Uterus (tissue), 4 donors: ENCODE results near the gene FUT6. TPM values are rescaled to one million over a fixed set of nuclear protein-coding genes. Genes with fewer than 3 reads are reported as not detected.
"Not testable (repeated sequence)": the region's sequence is repeated elsewhere in the genome, so short reads cannot be mapped to it uniquely, and the experiment has no call there.

Experiments used
- DNase-seq, 2 donors: peaks; one replicate each; pipeline ENCODE4 v3.0.0-alpha.2; 2019 to 2020
- H3K27ac ChIP-seq, 2 donors: fragments of 200-600 bp; sonication (generic); 1 replicate in 1 of 2; 2 replicates in 1 of 2; pipeline ENCODE4 v1.5.1; 2016 to 2018
- H3K27me3 ChIP-seq, 2 donors: fragments of 200-600 bp; sonication (generic); one replicate each; pipeline ENCODE4 v1.5.1; 2018 to 2019; ENCODE audit warnings: control low read depth in 1 of 2
- H3K36me3 ChIP-seq, 2 donors: fragments of 200-600 bp; sonication (generic); one replicate each; pipeline ENCODE4 v1.5.1; 2019; ENCODE audit warnings: control low read depth in 1 of 2
- H3K4me1 ChIP-seq, 2 donors: fragments of 200-600 bp; sonication (generic); one replicate each; pipeline ENCODE4 v1.5.1; 2018 to 2019; ENCODE audit warnings: control low read depth in 1 of 2
- H3K4me3 ChIP-seq, 2 donors: fragments of 200-600 bp; sonication (generic); 1 replicate in 1 of 2; 2 replicates in 1 of 2; pipeline ENCODE4 v1.5.1; 2018 to 2019; ENCODE audit warnings: mild to moderate bottlenecking in 1 of 2
- H3K9me3 ChIP-seq, 2 donors: fragments of 200-600 bp; sonication (generic); one replicate each; pipeline ENCODE4 v1.5.1; 2019; ENCODE audit warnings: control low read depth in 1 of 2
- POLR2A ChIP-seq, 2 donors: fragments of 450-650 bp; IDR thresholded peaks; one replicate each; pipeline ENCODE4 v1.6.1; 2016; ENCODE audit warnings: antibody characterized with exemption in 2 of 2, mild to moderate bottlenecking in 1 of 2, moderate library complexity in 1 of 2
- intact Hi-C: fragments of 100-400 bp; cut with DNase I; formaldehyde crosslinking; loops from one replicate; pipeline ENCODE4 v1.15.1; 2023; ENCODE audit warnings: low total_unique reads
- total RNA-seq, 4 donors: library from RNA; depleted of rRNA in 3 of 4; stranded (reverse); fragments of >200 nt in 3 of 4; gene quantifications; one replicate each; pipeline versions ENCODE4 v1.1.0 to v1.2.4, GENCODE V29; 2014 to 2023
- TF ChIP-seq, protein P1 (sequence below), 4 experiments: fragments of 200-600 bp in 2 of 4; fragments of 450-650 bp in 2 of 4; sonication (generic) in 2 of 4; IDR thresholded peaks; one replicate each; pipeline ENCODE4 v1.5.1; 2016 to 2019; ENCODE audit warnings: antibody characterized with exemption in 4 of 4, mild to moderate bottlenecking in 2 of 4, moderate library complexity in 1 of 4
- donor health status: DM: yes; HTN: yes; CAD: no.

Gene FUT6
- total RNA-seq, 4 donors from 2014 or later, result 0.55 TPM; not detected in 3

DNA sequence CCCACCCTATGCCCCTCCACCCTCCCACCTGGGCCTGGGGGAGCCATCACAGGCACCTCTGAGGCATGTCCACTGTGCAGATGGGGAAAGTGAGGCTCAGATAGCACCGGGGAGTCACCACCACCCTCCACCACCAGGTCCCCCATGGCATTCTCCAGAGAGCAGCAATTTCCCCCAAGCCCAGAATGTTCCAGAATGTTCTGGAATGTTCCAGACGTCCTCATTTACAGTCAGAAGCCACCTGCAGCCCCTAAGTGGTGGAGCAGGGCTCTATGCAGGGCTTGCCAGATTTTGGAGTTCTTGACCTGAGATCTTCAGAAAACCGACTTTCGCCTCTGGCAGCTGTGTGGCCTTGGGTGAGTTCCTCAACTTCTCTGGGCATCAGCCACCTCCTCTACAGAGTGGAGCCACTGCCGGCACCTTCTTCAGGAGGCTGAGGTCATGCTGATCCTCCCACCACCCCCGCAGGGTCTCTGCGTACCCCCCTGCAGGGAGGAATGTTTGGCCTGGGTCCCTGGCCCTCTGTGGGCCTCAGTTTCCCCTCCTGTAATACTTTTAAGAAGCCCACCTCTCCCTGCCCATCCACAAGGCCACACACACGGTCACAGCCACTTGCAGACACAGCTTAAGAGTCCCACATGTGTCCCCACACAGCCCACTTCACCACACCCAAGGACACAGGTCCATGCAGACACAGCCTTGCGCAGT is 24.7 kb upstream of the FUT6 start:
- Histone ChIP-seq H3K27me3 (no peaks in the 10 kb centered on the region), H3K9me3 (no peaks in the 10 kb centered on the region), H3K4me3 (no peak overlapping the region), H3K4me1 (no peaks in the 10 kb centered on the region), H3K36me3 (no peaks in the 10 kb centered on the region), H3K27ac (no peak overlapping the region)
- intact Hi-C loops, result no loop called here
- no peak for DNase-seq
- TF ChIP-seq, protein P1, sequence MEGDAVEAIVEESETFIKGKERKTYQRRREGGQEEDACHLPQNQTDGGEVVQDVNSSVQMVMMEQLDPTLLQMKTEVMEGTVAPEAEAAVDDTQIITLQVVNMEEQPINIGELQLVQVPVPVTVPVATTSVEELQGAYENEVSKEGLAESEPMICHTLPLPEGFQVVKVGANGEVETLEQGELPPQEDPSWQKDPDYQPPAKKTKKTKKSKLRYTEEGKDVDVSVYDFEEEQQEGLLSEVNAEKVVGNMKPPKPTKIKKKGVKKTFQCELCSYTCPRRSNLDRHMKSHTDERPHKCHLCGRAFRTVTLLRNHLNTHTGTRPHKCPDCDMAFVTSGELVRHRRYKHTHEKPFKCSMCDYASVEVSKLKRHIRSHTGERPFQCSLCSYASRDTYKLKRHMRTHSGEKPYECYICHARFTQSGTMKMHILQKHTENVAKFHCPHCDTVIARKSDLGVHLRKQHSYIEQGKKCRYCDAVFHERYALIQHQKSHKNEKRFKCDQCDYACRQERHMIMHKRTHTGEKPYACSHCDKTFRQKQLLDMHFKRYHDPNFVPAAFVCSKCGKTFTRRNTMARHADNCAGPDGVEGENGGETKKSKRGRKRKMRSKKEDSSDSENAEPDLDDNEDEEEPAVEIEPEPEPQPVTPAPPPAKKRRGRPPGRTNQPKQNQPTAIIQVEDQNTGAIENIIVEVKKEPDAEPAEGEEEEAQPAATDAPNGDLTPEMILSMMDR (IDR thresholded peaks at IDR 0.05), result no peak
- no peak for TF ChIP-seq POLR2A (IDR thresholded peaks at IDR 0.05)

DNA sequence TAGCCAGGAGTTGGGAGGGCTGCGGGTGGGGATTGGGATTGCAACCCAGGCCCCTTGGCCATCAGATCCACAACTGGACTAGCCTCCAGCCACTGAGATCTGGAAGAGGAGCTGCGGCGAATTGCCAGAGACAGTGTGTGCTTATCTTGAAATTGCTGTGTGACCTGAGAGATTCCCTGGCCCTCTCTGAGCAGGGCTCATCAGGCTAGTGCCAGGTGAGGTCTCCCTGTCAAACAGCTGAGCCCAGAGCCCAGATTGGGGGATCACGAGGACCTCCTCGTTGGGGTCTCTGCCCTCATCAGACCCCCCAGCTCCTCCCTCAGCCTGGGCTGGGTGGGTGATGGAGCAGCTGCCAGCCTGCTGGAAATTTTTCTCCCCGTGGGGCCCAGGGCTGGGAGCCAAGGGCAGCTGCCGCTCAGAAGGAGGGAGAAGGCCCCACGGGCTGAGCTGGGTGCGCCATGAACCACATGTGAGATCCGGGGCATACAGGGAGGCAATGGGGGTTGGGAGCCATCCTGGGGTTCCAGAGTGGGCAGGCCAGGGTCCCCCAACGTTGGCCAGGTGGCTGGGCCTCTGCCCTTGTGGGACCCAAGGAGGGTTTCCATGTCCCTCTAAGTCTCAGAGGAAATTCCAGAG is 23.6 kb upstream of the FUT6 start:
- no peak for DNase-seq
- Histone ChIP-seq H3K4me1 (no peaks in the 10 kb centered on the region), H3K36me3 (no peaks in the 10 kb centered on the region), H3K4me3 (no peak overlapping the region), H3K27ac (no peak overlapping the region), H3K9me3 (no peaks in the 10 kb centered on the region), H3K27me3 (no peaks in the 10 kb centered on the region)
- intact Hi-C loops, result no loop called here
- no peak for TF ChIP-seq POLR2A (IDR thresholded peaks at IDR 0.05)
- TF ChIP-seq, protein P1 (IDR thresholded peaks at IDR 0.05), result no peak

DNA sequence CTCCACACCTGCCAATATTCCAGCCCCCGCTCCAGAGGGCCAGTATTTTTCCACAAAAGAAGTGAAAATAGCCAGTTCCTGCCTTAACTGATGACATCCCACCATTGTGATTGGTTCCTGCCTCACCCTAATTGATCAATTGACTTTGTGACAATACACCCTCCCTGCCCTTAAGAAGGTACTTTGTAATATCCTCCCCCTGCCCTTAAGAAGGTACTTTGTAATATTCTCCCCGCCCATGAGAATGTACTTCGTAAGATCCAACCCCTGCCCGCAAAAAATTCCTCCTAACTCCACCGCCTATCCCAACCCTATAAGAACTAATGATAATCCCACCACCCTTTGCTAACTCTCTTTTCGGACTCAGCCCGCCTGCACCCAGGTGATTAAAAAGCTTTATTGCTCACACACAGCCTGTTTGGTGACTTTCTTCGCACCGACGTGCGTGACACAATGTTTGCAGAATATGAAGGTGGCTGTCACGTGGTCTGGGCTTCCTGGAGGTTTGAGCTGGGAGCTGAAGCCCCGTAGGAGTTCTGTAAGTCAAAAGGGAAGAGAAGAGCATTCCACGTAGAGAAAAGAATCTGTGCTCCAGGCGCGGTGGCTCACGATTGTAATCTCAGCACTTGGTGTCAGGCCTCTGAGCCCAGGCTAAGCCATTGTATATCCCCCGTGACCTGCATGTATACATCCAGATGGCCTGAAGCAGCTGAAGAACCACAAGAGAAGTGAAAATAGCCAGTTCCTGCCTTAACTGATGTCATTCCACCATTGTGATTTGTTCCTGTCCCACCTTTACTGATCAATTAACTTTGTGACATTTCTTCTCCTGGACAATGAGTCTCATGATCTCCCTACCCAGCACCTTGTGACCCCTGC is 17.9 kb upstream of the FUT6 start:
- Histone ChIP-seq H3K9me3 (no peaks in the 10 kb centered on the region), H3K36me3 (no peaks in the 10 kb centered on the region), H3K27ac (no peak overlapping the region), H3K4me3 (no peak overlapping the region), H3K27me3 (no peaks in the 10 kb centered on the region), H3K4me1 (no peaks in the 10 kb centered on the region)
- TF ChIP-seq POLR2A (IDR thresholded peaks at IDR 0.05), result no peak
- TF ChIP-seq, protein P1 (IDR thresholded peaks at IDR 0.05), result no peak
- intact Hi-C loops, result no loop called here
- no peak for DNase-seq

DNA sequence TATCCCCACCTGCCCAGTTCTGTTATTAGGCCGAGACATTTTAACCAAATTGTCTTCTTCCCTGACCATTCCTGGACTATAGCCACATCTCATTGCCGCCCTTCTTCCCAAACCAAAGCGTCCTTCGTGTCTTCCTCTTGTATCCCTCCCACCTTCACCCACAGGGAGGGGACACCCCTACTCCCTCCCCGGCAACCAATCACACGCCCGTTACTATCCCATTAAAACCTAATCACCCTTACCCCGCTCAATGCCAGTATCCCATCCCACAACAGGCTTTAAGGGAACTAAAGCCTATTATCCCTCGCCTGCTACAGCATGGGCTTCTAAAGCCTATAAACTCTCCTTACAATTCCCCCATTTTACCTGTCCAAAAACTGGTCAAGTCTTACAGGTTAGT is 15.6 kb upstream of the FUT6 start:
- H3K4me1 ChIP-seq, H3K27me3 ChIP-seq, intact Hi-C loops, H3K9me3 ChIP-seq, H3K36me3 ChIP-seq, H3K27ac ChIP-seq, DNase-seq, H3K4me3 ChIP-seq: not testable (repeated sequence)

DNA sequence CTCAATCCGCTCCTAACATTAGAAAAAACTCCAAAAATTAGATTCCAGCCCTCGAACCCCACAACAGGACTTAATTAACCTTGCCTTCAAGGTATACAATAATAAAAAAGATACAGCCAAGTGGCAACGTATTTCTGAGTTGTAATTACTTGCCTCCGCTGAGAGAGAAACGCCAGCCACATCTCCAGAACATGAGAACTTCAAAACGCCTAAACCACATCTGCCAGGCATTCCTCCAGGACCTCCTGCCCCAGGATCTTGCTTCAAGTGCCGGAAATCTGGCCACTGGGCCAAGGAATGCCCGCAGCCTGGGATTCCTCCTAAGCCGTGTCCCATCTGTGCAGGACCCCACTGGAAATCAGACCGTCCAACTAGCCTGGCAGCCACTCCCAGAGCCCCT is 14.6 kb upstream of the FUT6 start:
- H3K4me3 ChIP-seq, DNase-seq, H3K36me3 ChIP-seq, H3K27ac ChIP-seq, intact Hi-C loops, H3K9me3 ChIP-seq, H3K27me3 ChIP-seq, H3K4me1 ChIP-seq: not testable (repeated sequence)

DNA sequence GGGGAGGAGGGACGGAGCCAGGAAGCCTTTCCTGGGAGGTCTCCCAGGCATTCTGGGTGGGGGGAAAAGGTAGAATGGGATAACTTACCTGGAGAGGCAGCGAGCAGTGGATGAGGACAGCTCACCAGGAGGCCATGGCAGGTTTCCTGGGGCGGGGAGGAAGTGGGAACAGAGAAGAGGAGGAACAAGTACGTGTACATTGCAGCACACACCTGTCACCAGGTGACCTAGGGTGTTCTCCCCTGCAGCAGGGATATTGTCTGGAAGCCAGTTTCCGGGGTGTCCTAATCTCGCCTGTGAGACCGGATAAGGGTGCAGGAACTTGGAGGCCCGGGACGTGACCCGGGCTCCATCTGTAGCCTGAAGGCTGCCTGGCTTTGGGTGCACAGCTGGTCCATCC is 11.8 kb upstream of the FUT6 start, which contains the start of gene FUT3:
Gene FUT3 (minus strand): TSS at position 148 of the 400 bp plus-strand sequence.
- H3K27me3 ChIP-seq, result no peaks in the 10 kb centered on the region
- no peak for TF ChIP-seq POLR2A (IDR thresholded peaks at IDR 0.05)
- TF ChIP-seq, protein P1 (IDR thresholded peaks at IDR 0.05), result no peak
- no peaks in the 10 kb centered on the region for H3K9me3 ChIP-seq
- H3K36me3 ChIP-seq, result no peaks in the 10 kb centered on the region
- H3K4me1 ChIP-seq, result no peaks in the 10 kb centered on the region
- no peak within 1 kb of the TSS for H3K4me3 ChIP-seq
- intact Hi-C loops, result no loop called here
- DNase-seq, result no peak
- H3K27ac ChIP-seq, result no peak within 1 kb of the TSS
